ENCODE data around the gene STH.

- TF ChIP-seq POLR2AphosphoS5 (IDR thresholded peaks at IDR 0.05) (no peak), CTCF (IDR thresholded peaks at IDR 0.05) (no peak)
Observed at GRCh38 chr17:45952814-45953320, 46.2 kb upstream of the STH start.

All from esophagus muscularis mucosa (tissue), 3 donors.